ENCODE results near the gene PRDM2.

DNA sequence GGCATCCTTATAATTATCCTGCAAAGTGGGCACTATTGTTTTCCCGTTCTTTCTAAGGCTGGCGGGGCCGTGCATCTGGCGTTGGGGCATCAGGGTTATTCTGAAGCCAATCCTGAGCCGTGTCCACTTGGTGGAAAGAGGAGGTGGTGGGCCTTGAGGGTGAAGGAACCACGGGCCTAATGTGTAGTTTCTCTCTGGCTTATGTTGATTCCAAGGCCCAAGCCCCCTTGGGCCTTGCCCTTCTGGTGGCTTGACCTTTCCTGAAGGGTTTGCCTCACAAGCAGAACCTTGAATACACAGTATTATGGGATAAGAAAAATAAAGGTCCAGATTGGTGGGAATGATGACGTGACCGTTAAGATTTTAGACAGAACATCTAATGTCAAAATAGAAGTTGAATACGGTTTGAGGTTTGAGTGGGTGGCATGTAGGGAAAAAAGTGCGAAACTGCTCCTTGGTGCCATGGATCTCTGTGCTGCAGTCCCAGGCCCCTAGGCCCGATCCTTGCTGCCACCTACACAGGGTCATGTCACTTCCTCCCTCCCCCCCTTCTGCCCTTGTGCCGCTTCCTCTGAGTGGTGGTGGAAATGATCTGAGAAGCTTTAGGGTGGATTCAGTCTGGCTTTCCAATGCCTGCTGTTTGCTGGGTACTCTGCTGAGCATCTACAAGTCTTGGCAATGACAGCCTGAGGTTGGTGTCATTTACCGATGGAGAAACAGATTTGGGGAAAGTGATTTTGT is 90.5 kb downstream of the PRDM2 start:
- TF ChIP-seq, protein P1, sequence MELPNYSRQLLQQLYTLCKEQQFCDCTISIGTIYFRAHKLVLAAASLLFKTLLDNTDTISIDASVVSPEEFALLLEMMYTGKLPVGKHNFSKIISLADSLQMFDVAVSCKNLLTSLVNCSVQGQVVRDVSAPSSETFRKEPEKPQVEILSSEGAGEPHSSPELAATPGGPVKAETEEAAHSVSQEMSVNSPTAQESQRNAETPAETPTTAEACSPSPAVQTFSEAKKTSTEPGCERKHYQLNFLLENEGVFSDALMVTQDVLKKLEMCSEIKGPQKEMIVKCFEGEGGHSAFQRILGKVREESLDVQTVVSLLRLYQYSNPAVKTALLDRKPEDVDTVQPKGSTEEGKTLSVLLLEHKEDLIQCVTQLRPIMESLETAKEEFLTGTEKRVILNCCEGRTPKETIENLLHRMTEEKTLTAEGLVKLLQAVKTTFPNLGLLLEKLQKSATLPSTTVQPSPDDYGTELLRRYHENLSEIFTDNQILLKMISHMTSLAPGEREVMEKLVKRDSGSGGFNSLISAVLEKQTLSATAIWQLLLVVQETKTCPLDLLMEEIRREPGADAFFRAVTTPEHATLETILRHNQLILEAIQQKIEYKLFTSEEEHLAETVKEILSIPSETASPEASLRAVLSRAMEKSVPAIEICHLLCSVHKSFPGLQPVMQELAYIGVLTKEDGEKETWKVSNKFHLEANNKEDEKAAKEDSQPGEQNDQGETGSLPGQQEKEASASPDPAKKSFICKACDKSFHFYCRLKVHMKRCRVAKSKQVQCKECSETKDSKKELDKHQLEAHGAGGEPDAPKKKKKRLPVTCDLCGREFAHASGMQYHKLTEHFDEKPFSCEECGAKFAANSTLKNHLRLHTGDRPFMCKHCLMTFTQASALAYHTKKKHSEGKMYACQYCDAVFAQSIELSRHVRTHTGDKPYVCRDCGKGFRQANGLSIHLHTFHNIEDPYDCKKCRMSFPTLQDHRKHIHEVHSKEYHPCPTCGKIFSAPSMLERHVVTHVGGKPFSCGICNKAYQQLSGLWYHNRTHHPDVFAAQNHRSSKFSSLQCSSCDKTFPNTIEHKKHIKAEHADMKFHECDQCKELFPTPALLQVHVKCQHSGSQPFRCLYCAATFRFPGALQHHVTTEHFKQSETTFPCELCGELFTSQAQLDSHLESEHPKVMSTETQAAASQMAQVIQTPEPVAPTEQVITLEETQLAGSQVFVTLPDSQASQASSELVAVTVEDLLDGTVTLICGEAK (IDR thresholded peaks at IDR 0.05): no peak
- TF ChIP-seq, protein P1 (CRISPR knock-in tag; IDR thresholded peaks at IDR 0.05): no peak
- TF ChIP-seq, protein P2, sequence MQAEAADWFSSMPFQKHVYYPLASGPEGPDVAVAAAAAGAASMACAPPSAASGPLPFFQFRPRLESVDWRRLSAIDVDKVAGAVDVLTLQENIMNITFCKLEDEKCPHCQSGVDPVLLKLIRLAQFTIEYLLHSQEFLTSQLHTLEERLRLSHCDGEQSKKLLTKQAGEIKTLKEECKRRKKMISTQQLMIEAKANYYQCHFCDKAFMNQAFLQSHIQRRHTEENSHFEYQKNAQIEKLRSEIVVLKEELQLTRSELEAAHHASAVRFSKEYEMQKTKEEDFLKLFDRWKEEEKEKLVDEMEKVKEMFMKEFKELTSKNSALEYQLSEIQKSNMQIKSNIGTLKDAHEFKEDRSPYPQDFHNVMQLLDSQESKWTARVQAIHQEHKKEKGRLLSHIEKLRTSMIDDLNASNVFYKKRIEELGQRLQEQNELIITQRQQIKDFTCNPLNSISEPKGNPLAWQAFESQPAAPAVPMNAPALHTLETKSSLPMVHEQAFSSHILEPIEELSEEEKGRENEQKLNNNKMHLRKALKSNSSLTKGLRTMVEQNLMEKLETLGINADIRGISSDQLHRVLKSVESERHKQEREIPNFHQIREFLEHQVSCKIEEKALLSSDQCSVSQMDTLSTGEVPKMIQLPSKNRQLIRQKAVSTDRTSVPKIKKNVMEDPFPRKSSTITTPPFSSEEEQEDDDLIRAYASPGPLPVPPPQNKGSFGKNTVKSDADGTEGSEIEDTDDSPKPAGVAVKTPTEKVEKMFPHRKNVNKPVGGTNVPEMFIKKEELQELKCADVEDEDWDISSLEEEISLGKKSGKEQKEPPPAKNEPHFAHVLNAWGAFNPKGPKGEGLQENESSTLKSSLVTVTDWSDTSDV (CRISPR knock-in tag; IDR thresholded peaks at IDR 0.05): no peak
- TF ChIP-seq, protein P3, sequence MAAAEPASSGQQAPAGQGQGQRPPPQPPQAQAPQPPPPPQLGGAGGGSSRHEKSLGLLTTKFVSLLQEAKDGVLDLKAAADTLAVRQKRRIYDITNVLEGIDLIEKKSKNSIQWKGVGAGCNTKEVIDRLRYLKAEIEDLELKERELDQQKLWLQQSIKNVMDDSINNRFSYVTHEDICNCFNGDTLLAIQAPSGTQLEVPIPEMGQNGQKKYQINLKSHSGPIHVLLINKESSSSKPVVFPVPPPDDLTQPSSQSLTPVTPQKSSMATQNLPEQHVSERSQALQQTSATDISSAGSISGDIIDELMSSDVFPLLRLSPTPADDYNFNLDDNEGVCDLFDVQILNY (CRISPR knock-in tag; conservative IDR thresholded peaks at IDR 0.05): no peak
- TF ChIP-seq SRF (IDR thresholded peaks at IDR 0.05; ENCODE audit: low read depth, low read length) (no peak), NFKBIZ (CRISPR knock-in tag; IDR thresholded peaks at IDR 0.05) (no peak), PHF8 (CRISPR knock-in tag; IDR thresholded peaks at IDR 0.05) (no peak), MAFK (conservative IDR thresholded peaks at IDR 0.05 in 1 of 2, IDR thresholded peaks at IDR 0.05 in 1 of 2; ENCODE audit: low read length in 2 of 2) (no peak), EZH2 (conservative IDR thresholded peaks at IDR 0.05; ENCODE audit: low read depth, low read length) (no peak), ZNF746 (CRISPR knock-in tag; IDR thresholded peaks at IDR 0.05) (no peak), POLR2A (IDR thresholded peaks at IDR 0.05; ENCODE audit: insufficient read depth in 1 of 2, low read depth in 2 of 2, low read length in 2 of 2) (no peak)
- TF ChIP-seq, protein P4, sequence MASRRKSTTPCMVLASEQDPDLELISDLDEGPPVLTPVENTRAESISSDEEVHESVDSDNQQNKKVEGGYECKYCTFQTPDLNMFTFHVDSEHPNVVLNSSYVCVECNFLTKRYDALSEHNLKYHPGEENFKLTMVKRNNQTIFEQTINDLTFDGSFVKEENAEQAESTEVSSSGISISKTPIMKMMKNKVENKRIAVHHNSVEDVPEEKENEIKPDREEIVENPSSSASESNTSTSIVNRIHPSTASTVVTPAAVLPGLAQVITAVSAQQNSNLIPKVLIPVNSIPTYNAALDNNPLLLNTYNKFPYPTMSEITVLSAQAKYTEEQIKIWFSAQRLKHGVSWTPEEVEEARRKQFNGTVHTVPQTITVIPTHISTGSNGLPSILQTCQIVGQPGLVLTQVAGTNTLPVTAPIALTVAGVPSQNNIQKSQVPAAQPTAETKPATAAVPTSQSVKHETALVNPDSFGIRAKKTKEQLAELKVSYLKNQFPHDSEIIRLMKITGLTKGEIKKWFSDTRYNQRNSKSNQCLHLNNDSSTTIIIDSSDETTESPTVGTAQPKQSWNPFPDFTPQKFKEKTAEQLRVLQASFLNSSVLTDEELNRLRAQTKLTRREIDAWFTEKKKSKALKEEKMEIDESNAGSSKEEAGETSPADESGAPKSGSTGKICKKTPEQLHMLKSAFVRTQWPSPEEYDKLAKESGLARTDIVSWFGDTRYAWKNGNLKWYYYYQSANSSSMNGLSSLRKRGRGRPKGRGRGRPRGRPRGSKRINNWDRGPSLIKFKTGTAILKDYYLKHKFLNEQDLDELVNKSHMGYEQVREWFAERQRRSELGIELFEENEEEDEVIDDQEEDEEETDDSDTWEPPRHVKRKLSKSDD (CRISPR knock-in tag; IDR thresholded peaks at IDR 0.05; ENCODE audit: low read depth): no peak

All from HepG2 (cell line).